Neuron (in vitro differentiated cells): Measurements from ENCODE around the gene ATP6V1E1.
A peak's percentile ranks its signal among the peaks of the same experiment; 100 is the strongest.
"Not testable (repeated sequence)": the region's sequence is repeated elsewhere in the genome, so short reads cannot be mapped to it uniquely, and the experiment has no call there.

Experiments used
- H2AFZ ChIP-seq: one replicate; pipeline ENCODE4 v1.6.1; 2013; ENCODE audit warnings: low read depth, mild to moderate bottlenecking, inconsistent platforms, low read length, moderate library complexity
- H3K27me3 ChIP-seq: one replicate; pipeline ENCODE4 v1.6.1; 2013; ENCODE audit warnings: low read length; ENCODE audit not compliant: insufficient read depth
- H3K36me3 ChIP-seq: one replicate; pipeline ENCODE4 v1.6.1; 2013; ENCODE audit warnings: low read length; ENCODE audit not compliant: insufficient read depth
- H3K4me1 ChIP-seq: one replicate; pipeline ENCODE4 v1.6.1; 2013; ENCODE audit warnings: low read length; ENCODE audit not compliant: insufficient read depth
- H3K4me3 ChIP-seq: 2 replicates; pipeline ENCODE4 v1.5.1; 2013; ENCODE audit warnings: mild to moderate bottlenecking, low read length, moderate library complexity
- H3K9me3 ChIP-seq: one replicate; pipeline ENCODE4 v1.6.1; 2013; ENCODE audit warnings: low read length

ATP6V1E1 gene

GRCh38 chr22:17642357-17642756 is 13.8 kb upstream of the ATP6V1E1 start:
- H3K9me3 ChIP-seq, H2AFZ ChIP-seq, H3K4me1 ChIP-seq: not testable (repeated sequence)

GRCh38 chr22:17641269-17641668 is 12.7 kb upstream of the ATP6V1E1 start:
- Histone ChIP-seq H3K9me3 (no peaks in the 10 kb centered on the region), H3K36me3 (no peaks in the 10 kb centered on the region), H3K27me3 (no peaks in the 10 kb centered on the region), H3K4me3 (no peak overlapping the region), H3K4me1 (peaks cover 8% of the 10 kb centered on the region), H2AFZ (no peak overlapping the region)

More at GRCh38 chr22:17642357-17642756, 13.8 kb upstream of the ATP6V1E1 start:
- not testable (repeated sequence) for H3K36me3 ChIP-seq, H3K27me3 ChIP-seq, H3K4me3 ChIP-seq

GRCh38 chr22:17639247-17639741 is 10.7 kb upstream of the ATP6V1E1 start:
- peak overlapping the region; percentile 90 for H3K4me3 ChIP-seq
- no peaks in the 10 kb centered on the region for H3K9me3 ChIP-seq
- H2AFZ ChIP-seq, result peak overlapping the region; percentile 79
- no peaks in the 10 kb centered on the region for H3K36me3 ChIP-seq
- peaks cover 8% of the 10 kb centered on the region for H3K4me1 ChIP-seq
- H3K27me3 ChIP-seq, result no peaks in the 10 kb centered on the region

GRCh38 chr22:17638432-17639246 is 10.1 kb upstream of the ATP6V1E1 start, which contains the start of gene BCL2L13:
TSS of gene BCL2L13 (plus strand) at chr22:17638757. CDS start at chr22:17655712, 16,955 bp downstream.
- Histone ChIP-seq H2AFZ (peak within 1 kb of the TSS; percentile 79), H3K9me3 (no peaks in the 10 kb centered on the region), H3K36me3 (no peaks in the 10 kb centered on the region), H3K4me3 (peak within 1 kb of the TSS; percentile 90), H3K4me1 (peaks cover 8% of the 10 kb centered on the region), H3K27me3 (no peaks in the 10 kb centered on the region)

- no peaks in the 10 kb centered on the region for H3K27me3 ChIP-seq
- peak overlapping the region; percentile 90 for H3K4me3 ChIP-seq
- peak overlapping the region; percentile 79 for H2AFZ ChIP-seq
- peaks cover 8% of the 10 kb centered on the region for H3K4me1 ChIP-seq
- no peaks in the 10 kb centered on the region for H3K9me3 ChIP-seq
- H3K36me3 ChIP-seq, result no peaks in the 10 kb centered on the region
These were observed 9.6 kb upstream of the ATP6V1E1 start for GRCh38 chr22:17638182-17638431.

- Histone ChIP-seq H3K9me3 (no peaks in the 10 kb centered on the region), H3K4me1 (peaks cover 8% of the 10 kb centered on the region), H3K27me3 (no peaks in the 10 kb centered on the region), H3K4me3 (peak overlapping the region; percentile 90), H2AFZ (peak overlapping the region; percentile 79), H3K36me3 (no peaks in the 10 kb centered on the region)
These were observed 9.1 kb upstream of the ATP6V1E1 start for GRCh38 chr22:17637490-17638181.

GRCh38 chr22:17636850-17637249 is 8.3 kb upstream of the ATP6V1E1 start:
- not testable (repeated sequence) for H2AFZ ChIP-seq

GRCh38 chr22:17634696-17635095 is 6.1 kb upstream of the ATP6V1E1 start:
- Histone ChIP-seq H3K4me1 (peaks cover 8% of the 10 kb centered on the region), H3K36me3 (no peaks in the 10 kb centered on the region), H2AFZ (no peak overlapping the region), H3K9me3 (no peaks in the 10 kb centered on the region), H3K27me3 (no peaks in the 10 kb centered on the region), H3K4me3 (no peak overlapping the region)

More at GRCh38 chr22:17636850-17637249, 8.3 kb upstream of the ATP6V1E1 start:
- not testable (repeated sequence) for H3K27me3 ChIP-seq, H3K36me3 ChIP-seq, H3K4me1 ChIP-seq, H3K9me3 ChIP-seq, H3K4me3 ChIP-seq

- peaks cover 10% of the 10 kb centered on the region for H3K4me1 ChIP-seq
- no peak overlapping the region for H2AFZ ChIP-seq
- H3K4me3 ChIP-seq, result no peak overlapping the region
- H3K27me3 ChIP-seq, result no peaks in the 10 kb centered on the region
- no peaks in the 10 kb centered on the region for H3K36me3 ChIP-seq
- H3K9me3 ChIP-seq, result no peaks in the 10 kb centered on the region
These were observed 5.4 kb upstream of the ATP6V1E1 start for GRCh38 chr22:17633998-17634323.

- Histone ChIP-seq H3K4me1 (peaks cover 10% of the 10 kb centered on the region), H3K4me3 (no peak overlapping the region), H3K9me3 (no peaks in the 10 kb centered on the region), H2AFZ (no peak overlapping the region), H3K36me3 (no peaks in the 10 kb centered on the region), H3K27me3 (no peaks in the 10 kb centered on the region)
These were observed 4.9 kb upstream of the ATP6V1E1 start for GRCh38 chr22:17633217-17633997.

GRCh38 chr22:17631076-17631565 is 2.6 kb upstream of the ATP6V1E1 start:
- no peak overlapping the region for H2AFZ ChIP-seq
- H3K36me3 ChIP-seq, result no peaks in the 10 kb centered on the region
- no peaks in the 10 kb centered on the region for H3K27me3 ChIP-seq
- H3K4me1 ChIP-seq, result peaks cover 11% of the 10 kb centered on the region
- H3K9me3 ChIP-seq, result no peaks in the 10 kb centered on the region
- no peak overlapping the region for H3K4me3 ChIP-seq

- H3K36me3 ChIP-seq, result peaks cover 6% of the 10 kb centered on the region
- H3K9me3 ChIP-seq, result no peaks in the 10 kb centered on the region
- H3K4me1 ChIP-seq, result peaks cover 11% of the 10 kb centered on the region
- no peaks in the 10 kb centered on the region for H3K27me3 ChIP-seq
- H2AFZ ChIP-seq, result no peak overlapping the region
- peak overlapping the region; percentile 80 for H3K4me3 ChIP-seq
These were observed 1.1 kb upstream of the ATP6V1E1 start for GRCh38 chr22:17629641-17630040.

- Histone ChIP-seq H3K4me1 (peaks cover 11% of the 10 kb centered on the region), H3K36me3 (peaks cover 6% of the 10 kb centered on the region), H3K4me3 (peak overlapping the region; percentile 80), H3K27me3 (no peaks in the 10 kb centered on the region), H3K9me3 (no peaks in the 10 kb centered on the region), H2AFZ (peak overlapping the region; percentile 30)
These were observed 582 bp upstream of the ATP6V1E1 start for GRCh38 chr22:17629173-17629489.
